ENCODE data around the gene AFG3L2. TPM values are rescaled to one million over a fixed set of nuclear protein-coding genes. Genes with fewer than 3 reads are reported as not detected.

The AFG3L2 gene
- total and polyA plus RNA-seq, 2 of the 13 experiments (the other 11 are each of a cell fraction or from before 2014, with no cell fraction given), result 28.6 to 86.9 TPM

DNA sequence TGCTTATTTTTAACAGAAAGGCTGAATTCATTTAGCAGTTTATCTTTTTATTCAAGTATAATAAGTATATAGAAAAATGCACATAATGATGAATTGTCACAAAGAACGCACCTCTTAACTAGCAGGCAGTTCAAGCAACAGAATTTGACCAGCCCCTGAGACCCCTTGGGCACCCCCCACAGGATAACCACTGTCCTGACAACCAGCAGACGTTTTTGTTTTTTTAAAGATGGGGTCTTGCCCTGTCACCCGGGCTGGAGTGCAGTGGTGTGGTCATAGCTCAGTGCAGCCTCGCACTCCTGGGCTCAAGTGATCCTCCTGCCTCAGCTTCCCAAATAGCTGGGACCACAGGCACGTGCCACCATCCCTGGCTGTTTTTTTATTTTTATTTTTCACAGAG is 44.7 kb upstream of the AFG3L2 start:
- CTCF ChIA-PET (ENCODE audit: low intra/inter-chr PET ratio, low total read pairs), result interaction anchor here (2.2 kb wide), 1 partner anchor 30 kb away, joined by 5 read pairs; no protein-coding TSS in a partner anchor
- DNase-seq (ENCODE audit: low spot score) (no peak), ATAC-seq (no peak), FAIRE-seq (no peak)
- H3K4me1 ChIP-seq (ENCODE audit: insufficient read depth, low read length), result peaks cover 48% of the 10 kb centered on the region
- H2AFZ ChIP-seq (ENCODE audit: low read length), result peak overlapping the region; percentile 51
- WGBS (ENCODE audit: low lambda C conversion rate), result 70% methylated on average over 5 of the region's 5 CpGs
- H3K4me3 ChIP-seq (replicated peaks in 1 of 3; ENCODE audit: insufficient read depth in 1 of 3, low read depth in 2 of 3, low read length in 3 of 3), result peak overlapping the region; percentile 76 to 87 (median 86); a peak in 5 of 6 replicates
- H4K20me1 ChIP-seq (ENCODE audit: insufficient read depth, low read length), result no peaks in the 10 kb centered on the region
- H3K36me3 ChIP-seq (replicated peaks in 1 of 2; ENCODE audit: control insufficient read depth in 1 of 2, insufficient read depth in 2 of 2, low read length in 2 of 2), result no peaks in the 10 kb centered on the region
- H3K27ac ChIP-seq (ENCODE audit: extremely low read length, insufficient read depth, low read length), result peak overlapping the region; percentile 92
- peaks cover 2% of the 10 kb centered on the region for H3K79me2 ChIP-seq (ENCODE audit: insufficient read depth, low read length)
- peak overlapping the region; percentile 81 for H3K9ac ChIP-seq (ENCODE audit: insufficient read depth, low read depth, low read length)
- BruUV-seq (replicated peaks), result TSS peak; percentile 85
- intact Hi-C loops (cut with micrococcal nuclease; ENCODE audit: unreplicated experiment) (loop anchor here (2.0 kb wide), 1 partner anchor 25 kb away; no protein-coding TSS in a partner anchor), in situ Hi-C loops (cut with HindIII; ENCODE audit: extremely low pct_ligation_motif_present, low pct_unique_long_range_greater_than_20kb) (no loop called here)
- H3K9me3 ChIP-seq (ENCODE audit: low read length), result no peaks in the 10 kb centered on the region
- no peaks in the 10 kb centered on the region for H3K27me3 ChIP-seq (ENCODE audit: control insufficient read depth in 1 of 2, insufficient read depth in 2 of 2, low read length in 2 of 2)
- POLR2A ChIA-PET, result interaction anchor here (0.7 to 2.4 kb wide), 5 partner anchors 12 to 235 kb away, joined by 3 to 15 read pairs (median 3); partner anchors contain the start of gene AFG3L2
- peak overlapping the region; percentile 86 for H3K4me2 ChIP-seq (ENCODE audit: low read depth, low read length)
- TF ChIP-seq PTBP1 (IDR thresholded peaks at IDR 0.05; ENCODE audit: low read depth, low read length, poor library complexity, severe bottlenecking), result no peak
- no peak for TF ChIP-seq GATAD1 (CRISPR knock-in tag; IDR thresholded peaks at IDR 0.05)
- TF ChIP-seq ZFP90 (CRISPR knock-in tag; IDR thresholded peaks at IDR 0.05; ENCODE audit: borderline replicate concordance), result no peak
- no peak for TF ChIP-seq ZNF644 (CRISPR knock-in tag; IDR thresholded peaks at IDR 0.05; ENCODE audit: low read depth)
- no peak for TF ChIP-seq ZNF7 (CRISPR knock-in tag; IDR thresholded peaks at IDR 0.05)
- TF ChIP-seq SP5 (CRISPR knock-in tag; IDR thresholded peaks at IDR 0.05; ENCODE audit: borderline replicate concordance, low read depth), result no peak
- TF ChIP-seq, protein P1, sequence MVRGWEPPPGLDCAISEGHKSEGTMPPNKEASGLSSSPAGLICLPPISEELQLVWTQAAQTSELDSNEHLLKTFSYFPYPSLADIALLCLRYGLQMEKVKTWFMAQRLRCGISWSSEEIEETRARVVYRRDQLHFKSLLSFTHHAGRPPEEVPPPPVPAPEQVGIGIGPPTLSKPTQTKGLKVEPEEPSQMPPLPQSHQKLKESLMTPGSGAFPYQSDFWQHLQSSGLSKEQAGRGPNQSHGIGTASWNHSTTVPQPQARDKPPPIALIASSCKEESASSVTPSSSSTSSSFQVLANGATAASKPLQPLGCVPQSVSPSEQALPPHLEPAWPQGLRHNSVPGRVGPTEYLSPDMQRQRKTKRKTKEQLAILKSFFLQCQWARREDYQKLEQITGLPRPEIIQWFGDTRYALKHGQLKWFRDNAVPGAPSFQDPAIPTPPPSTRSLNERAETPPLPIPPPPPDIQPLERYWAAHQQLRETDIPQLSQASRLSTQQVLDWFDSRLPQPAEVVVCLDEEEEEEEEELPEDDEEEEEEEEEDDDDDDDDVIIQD (CRISPR knock-in tag; IDR thresholded peaks at IDR 0.05; ENCODE audit: low read depth), result no peak
- no peak for TF ChIP-seq BHLHE40 (IDR thresholded peaks at IDR 0.05; ENCODE audit: low read length)
- TF ChIP-seq DNMT3B (CRISPR knock-in tag; conservative IDR thresholded peaks at IDR 0.05), result no peak
- TF ChIP-seq, protein P2, sequence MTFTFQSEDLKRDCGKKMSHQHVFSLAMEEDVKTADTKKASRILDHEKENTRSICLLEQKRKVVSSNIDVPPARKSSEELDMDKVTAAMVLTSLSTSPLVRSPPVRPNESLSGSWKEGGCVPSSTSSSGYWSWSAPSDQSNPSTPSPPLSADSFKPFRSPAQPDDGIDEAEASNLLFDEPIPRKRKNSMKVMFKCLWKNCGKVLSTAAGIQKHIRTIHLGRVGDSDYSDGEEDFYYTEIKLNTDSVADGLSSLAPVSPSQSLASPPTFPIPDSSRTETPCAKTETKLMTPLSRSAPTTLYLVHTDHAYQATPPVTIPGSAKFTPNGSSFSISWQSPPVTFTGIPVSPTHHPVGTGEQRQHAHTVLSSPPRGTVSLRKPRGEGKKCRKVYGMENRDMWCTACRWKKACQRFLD (CRISPR knock-in tag; IDR thresholded peaks at IDR 0.05; ENCODE audit: borderline replicate concordance), result no peak
- TF ChIP-seq PCBP1 (IDR thresholded peaks at IDR 0.05; ENCODE audit: borderline replicate concordance, low read depth, low read length), result no peak
- TF ChIP-seq ZNF546 (CRISPR knock-in tag; conservative IDR thresholded peaks at IDR 0.05), result no peak
- no peak for TF ChIP-seq MEF2D (CRISPR knock-in tag; IDR thresholded peaks at IDR 0.05)
- no peak for TF ChIP-seq U2AF1 (optimal IDR thresholded peaks at IDR 0.05; ENCODE audit: low read depth, low read length)
- TF ChIP-seq, protein P3, sequence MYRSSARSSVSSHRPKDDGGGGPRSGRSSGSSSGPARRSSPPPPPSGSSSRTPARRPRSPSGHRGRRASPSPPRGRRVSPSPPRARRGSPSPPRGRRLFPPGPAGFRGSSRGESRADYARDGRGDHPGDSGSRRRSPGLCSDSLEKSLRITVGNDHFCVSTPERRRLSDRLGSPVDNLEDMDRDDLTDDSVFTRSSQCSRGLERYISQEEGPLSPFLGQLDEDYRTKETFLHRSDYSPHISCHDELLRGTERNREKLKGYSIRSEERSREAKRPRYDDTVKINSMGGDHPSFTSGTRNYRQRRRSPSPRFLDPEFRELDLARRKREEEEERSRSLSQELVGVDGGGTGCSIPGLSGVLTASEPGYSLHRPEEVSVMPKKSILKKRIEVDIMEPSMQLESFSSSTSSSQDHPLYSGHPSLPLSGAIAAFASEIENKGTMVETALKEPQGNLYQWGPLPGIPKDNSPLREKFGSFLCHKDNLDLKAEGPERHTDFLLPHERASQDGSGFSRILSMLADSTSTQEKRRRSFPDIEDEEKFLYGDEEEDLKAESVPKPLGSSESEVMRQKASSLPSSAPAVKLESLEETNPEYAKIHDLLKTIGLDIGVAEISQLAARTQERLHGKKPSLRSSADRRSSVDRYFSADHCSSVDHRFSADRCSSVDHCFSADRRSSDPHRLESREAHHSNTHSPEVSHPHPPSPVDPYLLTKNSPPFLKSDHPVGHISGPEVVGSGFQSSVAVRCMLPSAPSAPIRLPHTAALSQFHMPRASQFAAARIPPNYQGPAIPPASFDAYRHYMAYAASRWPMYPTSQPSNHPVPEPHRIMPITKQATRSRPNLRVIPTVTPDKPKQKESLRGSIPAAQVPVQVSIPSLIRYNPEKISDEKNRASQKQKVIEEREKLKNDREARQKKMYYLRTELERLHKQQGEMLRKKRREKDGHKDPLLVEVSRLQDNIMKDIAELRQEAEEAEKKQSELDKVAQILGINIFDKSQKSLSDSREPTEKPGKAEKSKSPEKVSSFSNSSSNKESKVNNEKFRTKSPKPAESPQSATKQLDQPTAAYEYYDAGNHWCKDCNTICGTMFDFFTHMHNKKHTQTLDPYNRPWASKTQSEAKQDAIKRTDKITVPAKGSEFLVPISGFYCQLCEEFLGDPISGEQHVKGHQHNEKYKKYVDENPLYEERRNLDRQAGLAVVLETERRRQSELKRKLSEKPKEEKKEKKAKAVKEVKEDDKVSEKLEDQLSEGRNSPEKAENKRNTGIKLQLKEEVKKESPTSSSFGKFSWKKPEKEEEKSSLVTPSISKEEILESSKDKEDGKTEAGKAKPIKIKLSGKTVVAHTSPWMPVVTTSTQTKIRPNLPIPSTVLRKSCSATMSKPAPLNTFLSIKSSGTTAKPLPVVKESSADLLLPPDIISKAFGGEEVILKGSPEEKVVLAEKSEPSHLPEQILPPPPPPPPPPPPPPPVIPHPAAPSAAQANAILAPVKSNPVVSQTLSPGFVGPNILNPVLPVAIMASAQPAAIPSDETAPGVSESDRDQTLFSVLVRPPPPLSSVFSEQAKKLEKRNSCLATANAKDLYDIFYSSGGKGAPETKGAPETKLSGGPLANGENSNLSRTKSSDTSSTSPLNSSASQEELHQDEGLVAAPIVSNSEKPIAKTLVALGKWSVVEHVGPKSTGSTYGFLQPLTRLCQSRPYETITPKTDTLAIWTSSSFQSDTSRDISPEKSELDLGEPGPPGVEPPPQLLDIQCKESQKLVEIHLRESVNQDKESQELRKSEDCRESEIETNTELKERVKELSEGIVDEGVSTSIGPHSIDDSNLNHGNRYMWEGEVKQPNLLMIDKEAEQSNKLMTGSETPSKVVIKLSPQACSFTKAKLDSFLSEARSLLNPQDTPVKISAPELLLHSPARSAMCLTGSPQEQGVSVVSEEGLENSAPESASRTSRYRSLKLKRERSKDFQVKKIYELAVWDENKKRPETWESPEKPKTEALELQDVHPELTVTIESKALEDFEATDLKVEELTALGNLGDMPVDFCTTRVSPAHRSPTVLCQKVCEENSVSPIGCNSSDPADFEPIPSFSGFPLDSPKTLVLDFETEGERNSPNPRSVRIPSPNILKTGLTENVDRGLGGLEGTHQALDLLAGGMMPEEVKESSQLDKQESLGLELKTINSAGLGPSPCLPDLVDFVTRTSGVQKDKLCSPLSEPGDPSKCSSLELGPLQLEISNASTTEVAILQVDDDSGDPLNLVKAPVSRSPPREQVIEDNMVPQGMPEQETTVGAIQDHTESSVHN (CRISPR knock-in tag; IDR thresholded peaks at IDR 0.05), result no peak
- TF ChIP-seq KDM1A (CRISPR knock-in tag; IDR thresholded peaks at IDR 0.05), result no peak

Measured in HepG2 (cell line).